ENCODE data around the gene AUNIP. TPM values are rescaled to one million over a fixed set of nuclear protein-coding genes. Genes with fewer than 3 reads are reported as not detected.

The AUNIP gene
- total and polyA plus RNA-seq, 2 of the 8 experiments (the other 6 are each of a cell fraction or from before 2014, with no cell fraction given) = 18.6 to 23.2 TPM

GRCh38 chr1:25837262-25837875 lies 21.9 kb downstream of the AUNIP start:
- Histone ChIP-seq H3K36me3 (ENCODE audit: control insufficient read depth in 2 of 4, insufficient read depth in 4 of 4, low read length in 3 of 4) (peaks cover 10 to 41% (median 29%) of the 10 kb centered on the region in 4 experiments), H3K4ac (replicated peaks; ENCODE audit: insufficient read length, low read depth, low read length) (no peak overlapping the region), H3K23me2 (ENCODE audit: low read depth, low read length) (no peaks in the 10 kb centered on the region), H3K4me2 (ENCODE audit: insufficient read depth in 1 of 2, low read depth in 2 of 2, low read length in 2 of 2) (no peak overlapping the region), H2AFZ (ENCODE audit: low read length) (no peak overlapping the region), H3K79me1 (ENCODE audit: low read depth, low read length) (no peaks in the 10 kb centered on the region; the same call in 1 of the 2 replicates), H3K4me1 (replicated peaks in 1 of 4; ENCODE audit: control insufficient read depth in 3 of 4, insufficient read depth in 4 of 4, low read length in 3 of 4) (no peaks in the 10 kb centered on the region), H2BK20ac (ENCODE audit: low read length) (no peak overlapping the region), H3K79me2 (ENCODE audit: control insufficient read depth in 1 of 2, insufficient read depth in 2 of 2, low read length in 2 of 2) (peaks cover 0 to 23% of the 10 kb centered on the region in 2 experiments; a peak in 2 of 4 replicates), H4K5ac (ENCODE audit: insufficient read length, low read depth, low read length) (no peak overlapping the region), H2BK12ac (ENCODE audit: low read depth, low read length) (no peak overlapping the region), H2AK5ac (ENCODE audit: low read depth, low read length) (no peak overlapping the region), H2BK120ac (replicated peaks; ENCODE audit: low read depth, low read length) (no peak overlapping the region), H4K8ac (ENCODE audit: extremely low read depth, insufficient read depth, low read length) (no peak overlapping the region), H4K91ac (replicated peaks; ENCODE audit: insufficient read length, low read length) (no peak overlapping the region), H4K20me1 (replicated peaks in 1 of 2; ENCODE audit: control insufficient read depth in 1 of 2, insufficient read depth in 2 of 2, low read length in 2 of 2) (peaks cover 0 to 4% of the 10 kb centered on the region in 2 experiments), H3K27ac (ENCODE audit: low read depth, low read length) (no peak overlapping the region), H2BK15ac (ENCODE audit: low read length) (no peak overlapping the region), H3K14ac (ENCODE audit: insufficient read length) (no peak overlapping the region), H3K9me3 (ENCODE audit: insufficient read depth in 2 of 2, low read depth in 1 of 2, low read length in 1 of 2) (no peaks in the 10 kb centered on the region), H3K56ac (replicated peaks; ENCODE audit: insufficient read length, low read depth, low read length) (no peak overlapping the region), H3K4me3 (ENCODE audit: extremely low read depth in 1 of 4, insufficient read depth in 2 of 4, low read depth in 3 of 4, low read length in 4 of 4) (no peak overlapping the region), H3K9ac (replicated peaks in 1 of 4; ENCODE audit: extremely low read depth in 1 of 4, low read depth in 3 of 4, low read length in 3 of 4) (no peak overlapping the region), H3K23ac (ENCODE audit: insufficient read length) (no peak overlapping the region), H2BK5ac (ENCODE audit: low read depth, low read length) (no peak overlapping the region), H3K27me3 (replicated peaks in 1 of 4; ENCODE audit: control insufficient read depth in 3 of 4, extremely low read depth in 1 of 4, insufficient read depth in 3 of 4, low read length in 3 of 4) (no peaks in the 10 kb centered on the region), H3K18ac (ENCODE audit: extremely low read depth, low read length) (no peak overlapping the region)
- TF ChIP-seq CTCF (IDR thresholded peaks at IDR 0.05; ENCODE audit: control extremely low read depth in 1 of 3, insufficient read depth in 1 of 3, low read depth in 1 of 3, low read length in 3 of 3) (peak in 2 of 3 experiments; percentile 43 to 47; a peak in 3 of 4 replicates), E2F6 (IDR thresholded peaks at IDR 0.05) (no peak), RAD21 (IDR thresholded peaks at IDR 0.05 in 1 of 2, conservative IDR thresholded peaks at IDR 0.05 in 1 of 2; ENCODE audit: low read depth in 2 of 2, low read length in 2 of 2) (peak; percentile 48 to 52)
- FAIRE-seq (no peak), DNase-seq (ENCODE audit: low read depth in 1 of 2, low spot score in 2 of 2) (no peak)
- 87% methylated on average over 1 of the region's 1 CpG; no CpG with 5 or more reads in 1 of the 2 experiments for WGBS, 2 experiments (ENCODE audit: extremely low coverage in 1 of 2, insufficient coverage in 1 of 2, insufficient read length in 1 of 2, insufficient replicate concordance in 2 of 2, low coverage in 1 of 2, low lambda C conversion rate in 2 of 2, missing lambda C conversion rate in 1 of 2)
- ChIA-PET POLR2A (ENCODE audit: partially characterized antibody) (interaction anchor here (0.9 to 1.0 kb wide), 2 partner anchors 10 to 21 kb away, joined by 3 to 4 read pairs; no protein-coding TSS in a partner anchor), CTCF (ENCODE audit: partially characterized antibody) (interaction anchor here (0.7 to 1.5 kb wide), 16 partner anchors 13 to 192 kb away, joined by 3 to 7 read pairs (median 3); no protein-coding TSS in a partner anchor)

All from H1 (cell line).